Endodermal cell (in vitro differentiated cells): ENCODE data around the gene PDHX. TPM values are rescaled to one million over a fixed set of nuclear protein-coding genes. Genes with fewer than 3 reads are reported as not detected.

Source experiments
- DNase-seq: peaks from one replicate; pipeline ENCODE4 v3.0.0-alpha.2; 2017
- H3K27ac ChIP-seq: 2 replicates; pipeline ENCODE4 v1.5.1; 2013; ENCODE audit warnings: mild to moderate bottlenecking, low read depth, low read length, moderate library complexity
- H3K27me3 ChIP-seq: 2 replicates; pipeline ENCODE4 v1.6.1; 2013; ENCODE audit warnings: mild to moderate bottlenecking, low read length, moderate library complexity; ENCODE audit not compliant: insufficient read depth, control insufficient read depth, poor library complexity, severe bottlenecking
- H3K36me3 ChIP-seq: 2 replicates; pipeline ENCODE4 v1.7.0; 2013; ENCODE audit warnings: mild to moderate bottlenecking, low read length, moderate library complexity; ENCODE audit not compliant: control insufficient read depth, insufficient read depth
- H3K4me1 ChIP-seq: one replicate; pipeline ENCODE4 v1.7.0; 2013; ENCODE audit warnings: low read length; ENCODE audit not compliant: control insufficient read depth, insufficient read depth
- H3K4me3 ChIP-seq: 2 replicates; pipeline ENCODE4 v1.5.1; 2013; ENCODE audit warnings: mild to moderate bottlenecking, low read length, moderate library complexity
- H3K9ac ChIP-seq: 2 replicates; pipeline ENCODE4 v1.6.1; 2013; ENCODE audit warnings: mild to moderate bottlenecking, low read length, moderate library complexity; ENCODE audit not compliant: poor library complexity, severe bottlenecking; ENCODE audit errors: extremely low read depth
- H3K9me3 ChIP-seq: 2 replicates; pipeline ENCODE4 v1.6.1; 2013; ENCODE audit warnings: mild to moderate bottlenecking, low read length, moderate library complexity; ENCODE audit not compliant: control insufficient read depth
- H3K27ac Mint-ChIP-seq: 2 replicates; pipeline ENCODE4 v1.8.0; 2020; ENCODE audit warnings: mixed read lengths
- H3K27me3 Mint-ChIP-seq: 2 replicates; pipeline ENCODE4 v1.8.0; 2021; ENCODE audit warnings: mild to moderate bottlenecking, mixed read lengths; ENCODE audit not compliant: insufficient read depth
- H3K36me3 Mint-ChIP-seq: 2 replicates; pipeline ENCODE4 v1.8.0; 2020; ENCODE audit warnings: low read depth, mixed read lengths
- H3K4me1 Mint-ChIP-seq: 2 replicates; pipeline ENCODE4 v1.8.0; 2020; ENCODE audit warnings: mixed read lengths
- H3K4me3 Mint-ChIP-seq: 2 replicates; pipeline ENCODE4 v1.8.0; 2020; ENCODE audit warnings: mild to moderate bottlenecking, moderate library complexity, mixed read lengths
- H3K9me3 Mint-ChIP-seq: 2 replicates; pipeline ENCODE4 v1.8.0; 2020; ENCODE audit warnings: mild to moderate bottlenecking, mixed read lengths
- CTCF ChIP-seq: fragments of 200-600 bp; sonication (generic); conservative IDR thresholded peaks from 2 replicates; pipeline ENCODE4 v1.5.0; 2021; ENCODE audit warnings: antibody characterized with exemption, mild to moderate bottlenecking
- WGBS, 2 experiments: methylation state at CpG; one replicate each; pipeline versions ENCODE4 v1.1.5 to v1.1.7; 2013; ENCODE audit warnings: missing lambda C conversion rate in 2 of 2, mixed read lengths in 1 of 2; ENCODE audit not compliant: insufficient coverage in 1 of 2, insufficient read length in 1 of 2; 5-methylcytosine and 5-hydroxymethylcytosine counted together
- total RNA-seq, 2 donors: library from RNA; stranded (reverse); fragmentation: NEBNext Ultra II Directional in 1 of 2; extraction: Animal tissue kit (Norgen Biotek cat#: 25700) in 1 of 2; gene quantifications; 2 replicates in 1 of 2; 3 replicates in 1 of 2; pipeline ENCODE4 v1.2.1, GENCODE V29; 2021

Gene PDHX
- total RNA-seq, 2 donors from 2014 or later: 42.0 to 48.6 TPM

DNA sequence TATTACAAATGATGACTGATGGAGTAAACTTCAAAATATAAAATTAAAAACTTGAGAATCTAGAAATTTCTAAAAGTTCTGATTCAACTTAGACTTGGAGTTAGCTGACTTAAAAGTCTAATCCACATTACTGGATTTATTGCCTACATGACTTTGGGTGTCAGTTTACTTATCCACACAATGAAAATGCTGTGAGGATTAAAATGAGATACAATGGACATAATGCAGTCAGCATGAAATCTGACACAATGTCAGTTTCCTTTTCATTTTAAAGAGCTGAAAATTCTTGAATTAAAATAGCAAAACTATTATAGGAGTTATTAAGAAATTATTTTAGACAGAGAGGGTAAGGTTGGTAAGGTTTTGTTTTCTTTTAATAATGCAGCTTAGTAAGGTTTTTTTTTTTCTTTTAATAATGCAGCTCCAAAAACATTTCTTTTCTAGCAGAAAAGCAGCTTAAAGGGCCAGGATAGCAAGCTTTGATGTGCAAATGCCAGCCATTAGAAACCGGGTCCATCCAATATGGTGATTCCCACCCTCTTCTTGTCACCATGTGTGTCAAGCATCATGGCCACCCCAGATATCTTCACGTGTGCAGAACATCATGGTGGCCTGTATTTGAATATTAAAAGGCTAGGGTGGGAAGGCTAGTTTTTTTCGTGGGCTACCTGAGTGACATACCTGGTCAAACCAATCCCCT lies 19.1 kb upstream of the PDHX start:
- Histone ChIP-seq H3K9ac (no peak overlapping the region), H3K36me3 (peaks cover 30% of the 10 kb centered on the region), H3K4me1 (no peaks in the 10 kb centered on the region), H3K4me3 (no peak overlapping the region), H3K9me3 (peaks cover 65% of the 10 kb centered on the region), H3K27ac (no peak overlapping the region), H3K27me3 (no peaks in the 10 kb centered on the region)
- Mint-ChIP-seq H3K27me3 (no peaks in the 10 kb centered on the region), H3K36me3 (peaks cover 54% of the 10 kb centered on the region), H3K4me1 (no peaks in the 10 kb centered on the region), H3K9me3 (peaks cover 62% of the 10 kb centered on the region), H3K4me3 (no peak overlapping the region), H3K27ac (no peak overlapping the region)
- no peak for TF ChIP-seq CTCF
- no peak for DNase-seq
- WGBS, 2 experiments: 80 to 90% methylated on average over 2 to 3 of the region's 3 CpGs

DNA sequence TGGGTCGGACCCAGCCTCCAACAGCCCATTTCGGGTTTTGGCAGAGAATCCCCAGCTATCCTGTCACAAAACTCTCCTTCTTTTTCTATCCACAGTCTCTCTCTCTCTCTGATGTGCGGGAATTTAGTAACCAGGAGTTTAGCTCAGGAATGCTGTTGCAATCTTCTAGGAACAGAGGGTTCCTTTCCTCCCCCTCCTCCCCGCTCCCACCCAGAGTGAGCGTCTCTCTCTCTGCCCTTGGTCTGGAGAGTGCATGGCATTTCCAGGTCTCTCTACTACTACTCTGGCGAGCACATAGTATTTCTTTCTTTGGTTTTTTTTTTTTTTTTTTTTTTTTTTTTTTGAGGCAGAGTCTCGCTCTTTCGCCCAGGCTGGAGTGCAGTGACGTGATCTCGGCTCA lies 17.9 kb upstream of the PDHX start:
- no peaks in the 10 kb centered on the region for H3K4me1 ChIP-seq
- Mint-ChIP-seq H3K4me3 (no peak overlapping the region), H3K4me1 (no peaks in the 10 kb centered on the region), H3K9me3 (peaks cover 71% of the 10 kb centered on the region), H3K27me3 (no peaks in the 10 kb centered on the region), H3K36me3 (peaks cover 65% of the 10 kb centered on the region), H3K27ac (no peak overlapping the region)
- no peak overlapping the region for H3K27ac ChIP-seq
- peaks cover 39% of the 10 kb centered on the region for H3K36me3 ChIP-seq
- no peak for DNase-seq
- no peaks in the 10 kb centered on the region for H3K27me3 ChIP-seq
- no peak overlapping the region for H3K4me3 ChIP-seq
- no peak for TF ChIP-seq CTCF
- whole genome bisulfite sequencing, 2 experiments: 90 to 96% methylated on average over 2 to 9 of the region's 10 CpGs
- H3K9me3 ChIP-seq: peaks cover 76% of the 10 kb centered on the region
- H3K9ac ChIP-seq: no peak overlapping the region

DNA sequence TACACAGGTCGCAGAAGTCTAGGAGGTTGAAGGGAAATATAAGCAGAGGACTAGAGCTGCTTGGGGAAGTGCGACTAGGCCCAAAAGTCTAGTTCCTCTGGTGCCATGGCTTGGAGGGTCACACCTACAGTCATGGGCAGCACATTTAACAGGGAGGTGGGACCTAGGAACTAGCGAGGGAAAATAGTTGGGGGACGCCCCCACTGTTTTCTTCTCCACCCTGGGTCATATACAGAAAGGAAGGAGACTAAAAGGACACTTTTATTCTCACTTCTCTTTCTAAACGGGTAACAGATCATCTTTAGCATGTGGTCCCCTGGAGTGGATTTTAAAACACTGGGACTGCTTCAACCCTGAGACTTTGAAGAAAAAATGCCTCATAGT lies 16.8 kb upstream of the PDHX start:
- Mint-ChIP-seq H3K9me3 (peaks cover 71% of the 10 kb centered on the region), H3K4me1 (no peaks in the 10 kb centered on the region), H3K27me3 (no peaks in the 10 kb centered on the region), H3K27ac (no peak overlapping the region), H3K36me3 (peaks cover 71% of the 10 kb centered on the region), H3K4me3 (no peak overlapping the region)
- H3K4me3 ChIP-seq: peak overlapping the region; percentile 50
- WGBS, 2 experiments: 90 to 91% methylated on average over 3 to 5 of the region's 5 CpGs
- no peak overlapping the region for H3K27ac ChIP-seq
- peak; percentile 54 for DNase-seq
- H3K36me3 ChIP-seq: peaks cover 42% of the 10 kb centered on the region
- no peak overlapping the region for H3K9ac ChIP-seq
- no peaks in the 10 kb centered on the region for H3K4me1 ChIP-seq
- H3K27me3 ChIP-seq: no peaks in the 10 kb centered on the region
- H3K9me3 ChIP-seq: peaks cover 81% of the 10 kb centered on the region
- no peak for TF ChIP-seq CTCF
